ENCODE measurements around the gene PKP1. TPM values are rescaled to one million over a fixed set of nuclear protein-coding genes. Genes with fewer than 3 reads are reported as not detected.

The PKP1 gene
- total RNA-seq, 1 donor from 2014 or later = not detected

DNA sequence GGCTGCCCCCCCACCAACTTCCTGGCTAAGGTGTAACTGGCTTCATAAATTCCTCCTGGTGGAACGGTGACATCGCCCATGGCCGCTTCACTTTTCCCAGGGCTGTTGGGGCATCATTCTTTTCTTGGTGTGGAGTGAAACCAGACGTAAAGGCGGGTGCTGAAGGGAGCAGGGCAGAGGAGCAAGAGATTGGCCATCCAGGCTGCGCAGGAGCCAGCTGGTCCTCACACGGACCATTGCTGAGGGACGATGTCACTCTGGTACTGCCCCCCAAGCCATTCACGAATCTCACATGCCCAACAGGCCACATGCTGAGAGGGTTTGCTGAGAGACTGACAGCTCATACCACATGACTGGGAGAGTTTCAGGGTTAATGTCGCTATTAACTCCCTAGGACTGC is 10.5 kb upstream of the PKP1 start:
- DNase-seq (ENCODE audit: low spot score in 2 of 2) = no peak
- Histone ChIP-seq H3K4me3 (no peak overlapping the region), H3K9me3 (no peaks in the 10 kb centered on the region), H3K27me3 (no peaks in the 10 kb centered on the region), H3K4me1 (no peaks in the 10 kb centered on the region), H3K36me3 (no peaks in the 10 kb centered on the region), H3K27ac (no peak overlapping the region)
- intact Hi-C loops (cut with DNase I) = no loop called here
- no peak for TF ChIP-seq CTCF (IDR thresholded peaks at IDR 0.05)

DNA sequence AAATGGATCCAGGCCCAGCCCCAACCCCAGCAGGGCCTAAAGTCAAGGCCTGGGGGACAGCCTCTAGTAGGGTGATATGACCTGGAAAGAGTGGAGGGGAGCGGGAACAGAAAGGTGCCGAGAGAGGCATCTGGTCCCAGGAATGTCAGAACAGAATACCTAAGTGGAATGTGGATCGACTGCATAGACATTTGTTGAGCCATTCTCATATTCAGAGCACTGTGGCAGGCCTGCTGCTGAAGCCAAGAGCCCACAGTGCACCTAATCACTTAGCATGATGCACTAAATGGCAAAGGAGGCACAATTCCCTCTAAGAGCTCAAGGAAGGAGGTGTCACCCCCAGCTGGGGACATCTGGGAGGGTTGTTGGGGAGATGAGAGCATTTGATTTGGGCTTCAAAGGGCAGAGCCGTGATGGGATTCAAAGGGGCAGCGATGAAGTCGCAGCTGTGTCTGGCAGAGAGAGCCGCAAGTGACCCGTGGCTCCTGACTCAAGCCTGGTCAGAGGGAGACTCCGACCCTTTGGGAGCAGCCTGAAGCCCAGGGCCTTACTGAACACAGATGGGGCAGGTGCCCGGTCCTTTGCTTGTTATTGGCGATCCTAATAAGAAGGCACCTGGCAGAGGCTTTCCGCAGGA is 8.6 kb upstream of the PKP1 start:
- TF ChIP-seq CTCF (IDR thresholded peaks at IDR 0.05) = no peak
- H3K9me3 ChIP-seq = no peaks in the 10 kb centered on the region

DNA sequence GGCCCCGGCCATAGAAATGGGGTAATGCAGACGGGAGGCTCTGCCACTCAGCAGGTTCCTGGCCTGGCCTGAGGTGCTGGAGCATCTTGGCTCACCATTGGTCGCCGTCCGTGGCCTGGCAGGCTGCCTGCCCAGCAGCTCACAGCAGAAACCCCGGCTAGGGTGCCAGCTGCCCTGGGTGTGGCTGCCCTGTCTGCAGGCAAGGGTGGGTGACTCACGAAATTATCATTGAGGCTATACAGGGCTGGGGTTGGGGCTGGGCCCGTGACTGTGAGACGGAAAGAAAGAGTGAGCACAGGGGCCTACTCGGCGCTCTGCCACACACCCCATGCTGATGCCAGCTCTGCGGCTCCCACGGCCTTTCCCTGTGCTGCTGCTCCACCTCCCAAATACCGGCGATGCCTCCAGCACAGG is 8.0 kb upstream of the PKP1 start:
- Histone ChIP-seq H3K36me3 (no peaks in the 10 kb centered on the region), H3K4me1 (no peaks in the 10 kb centered on the region), H3K27me3 (no peaks in the 10 kb centered on the region), H3K4me3 (no peak overlapping the region), H3K27ac (no peak overlapping the region), H3K9me3 (no peaks in the 10 kb centered on the region)
- peak in 1 of 2 donors; percentile 69 for DNase-seq (ENCODE audit: low spot score in 2 of 2)
- no peak for TF ChIP-seq CTCF (IDR thresholded peaks at IDR 0.05)
- intact Hi-C loops (cut with DNase I) = no loop called here

More for the DNA sequence above, 8.6 kb upstream of the PKP1 start:
- Histone ChIP-seq H3K4me1 (no peaks in the 10 kb centered on the region), H3K4me3 (no peak overlapping the region), H3K36me3 (no peaks in the 10 kb centered on the region), H3K27me3 (no peaks in the 10 kb centered on the region), H3K27ac (no peak overlapping the region)
- intact Hi-C loops (cut with DNase I) = no loop called here
- DNase-seq (ENCODE audit: low spot score in 2 of 2) = no peak

- Histone ChIP-seq H3K4me3 (no peak overlapping the region), H3K9me3 (no peaks in the 10 kb centered on the region), H3K36me3 (no peaks in the 10 kb centered on the region), H3K27ac (no peak overlapping the region), H3K4me1 (no peaks in the 10 kb centered on the region), H3K27me3 (no peaks in the 10 kb centered on the region)
- no peak for DNase-seq (ENCODE audit: low spot score in 2 of 2)
- TF ChIP-seq CTCF (IDR thresholded peaks at IDR 0.05) = no peak
- intact Hi-C loops (cut with DNase I) = no loop called here
These were observed 6.4 kb upstream of the PKP1 start for GRCh38 chr1:201276891-201277290.

- H3K4me1 ChIP-seq = no peaks in the 10 kb centered on the region
- no peak overlapping the region for H3K4me3 ChIP-seq
- H3K27me3 ChIP-seq = no peaks in the 10 kb centered on the region
- intact Hi-C loops (cut with DNase I) = no loop called here
- TF ChIP-seq CTCF (IDR thresholded peaks at IDR 0.05) = no peak
- no peaks in the 10 kb centered on the region for H3K36me3 ChIP-seq
- H3K27ac ChIP-seq = no peak overlapping the region
- no peaks in the 10 kb centered on the region for H3K9me3 ChIP-seq
- no peak for DNase-seq (ENCODE audit: low spot score in 2 of 2)
These were observed 5.9 kb upstream of the PKP1 start for GRCh38 chr1:201277441-201277840.

DNA sequence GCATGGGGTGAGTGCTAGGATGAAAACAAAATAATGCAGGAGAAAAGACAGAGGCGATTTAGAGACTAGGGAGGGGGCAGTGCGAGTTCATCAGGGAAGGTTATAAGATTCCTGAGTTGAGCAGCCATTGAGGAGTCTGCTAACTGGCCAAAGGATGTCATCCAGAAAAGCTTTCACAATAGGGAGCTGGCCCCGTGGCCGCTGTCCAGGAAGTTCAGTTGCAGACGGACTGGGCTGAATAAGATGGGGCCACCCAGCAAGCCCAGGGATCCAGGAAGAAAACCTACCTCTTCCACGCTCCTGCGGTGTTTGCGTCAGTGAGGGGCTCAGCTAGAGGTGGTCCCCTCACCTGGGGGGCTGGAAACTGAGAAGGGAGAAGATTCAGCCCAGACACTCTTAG is 4.0 kb upstream of the PKP1 start:
- intact Hi-C loops (cut with DNase I) = no loop called here
- H3K9me3 ChIP-seq = no peaks in the 10 kb centered on the region
- no peak overlapping the region for H3K27ac ChIP-seq
- no peak for DNase-seq (ENCODE audit: low spot score in 2 of 2)
- H3K4me1 ChIP-seq = no peaks in the 10 kb centered on the region
- no peak for TF ChIP-seq CTCF (IDR thresholded peaks at IDR 0.05)
- no peaks in the 10 kb centered on the region for H3K36me3 ChIP-seq
- peaks cover 6% of the 10 kb centered on the region for H3K27me3 ChIP-seq
- H3K4me3 ChIP-seq = no peak overlapping the region
